ENCODE results near the gene GCH1.

Gene GCH1

GRCh38 chr14:54837508-54838149 is 65.0 kb downstream of the GCH1 start:
- Histone ChIP-seq H3K36me3 (ENCODE audit: low read depth) (no peaks in the 10 kb centered on the region), H3K27ac (ENCODE audit: poor library complexity, severe bottlenecking) (no peak overlapping the region), H3K9me3 (ENCODE audit: severe bottlenecking) (no peaks in the 10 kb centered on the region), H3K4me3 (ENCODE audit: severe bottlenecking) (no peak overlapping the region), H3K4me1 (ENCODE audit: insufficient read depth, poor library complexity, severe bottlenecking) (no peaks in the 10 kb centered on the region), H3K27me3 (ENCODE audit: insufficient read depth, poor library complexity, severe bottlenecking) (no peaks in the 10 kb centered on the region)
- TF ChIP-seq, protein P1, sequence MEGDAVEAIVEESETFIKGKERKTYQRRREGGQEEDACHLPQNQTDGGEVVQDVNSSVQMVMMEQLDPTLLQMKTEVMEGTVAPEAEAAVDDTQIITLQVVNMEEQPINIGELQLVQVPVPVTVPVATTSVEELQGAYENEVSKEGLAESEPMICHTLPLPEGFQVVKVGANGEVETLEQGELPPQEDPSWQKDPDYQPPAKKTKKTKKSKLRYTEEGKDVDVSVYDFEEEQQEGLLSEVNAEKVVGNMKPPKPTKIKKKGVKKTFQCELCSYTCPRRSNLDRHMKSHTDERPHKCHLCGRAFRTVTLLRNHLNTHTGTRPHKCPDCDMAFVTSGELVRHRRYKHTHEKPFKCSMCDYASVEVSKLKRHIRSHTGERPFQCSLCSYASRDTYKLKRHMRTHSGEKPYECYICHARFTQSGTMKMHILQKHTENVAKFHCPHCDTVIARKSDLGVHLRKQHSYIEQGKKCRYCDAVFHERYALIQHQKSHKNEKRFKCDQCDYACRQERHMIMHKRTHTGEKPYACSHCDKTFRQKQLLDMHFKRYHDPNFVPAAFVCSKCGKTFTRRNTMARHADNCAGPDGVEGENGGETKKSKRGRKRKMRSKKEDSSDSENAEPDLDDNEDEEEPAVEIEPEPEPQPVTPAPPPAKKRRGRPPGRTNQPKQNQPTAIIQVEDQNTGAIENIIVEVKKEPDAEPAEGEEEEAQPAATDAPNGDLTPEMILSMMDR (IDR thresholded peaks at IDR 0.05; ENCODE audit: poor library complexity, severe bottlenecking), result no peak
- ATAC-seq (ENCODE audit: low read depth), result no peak
- DNase-seq (ENCODE audit: low spot score), result no peak

DNA sequence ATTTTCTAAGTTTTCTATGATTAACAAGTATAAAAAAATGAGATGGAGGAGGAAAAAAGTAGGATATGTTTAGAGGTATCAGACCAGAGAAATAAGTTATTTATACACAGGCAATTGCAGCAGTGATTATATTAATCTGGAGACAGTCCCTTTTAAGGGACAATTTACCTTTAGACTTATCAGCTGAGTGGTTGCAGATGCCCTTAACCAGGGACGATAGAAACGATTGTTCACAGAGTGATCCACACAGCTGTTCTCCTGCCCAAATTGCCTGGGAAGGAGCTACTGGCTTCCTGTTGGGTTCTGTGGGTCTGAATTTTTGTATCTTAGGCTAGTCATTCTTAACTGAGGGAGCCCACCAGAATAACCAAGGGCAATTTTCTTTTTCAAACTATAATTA is 66.4 kb downstream of the GCH1 start:
- no peaks in the 10 kb centered on the region for H3K36me3 ChIP-seq (ENCODE audit: low read depth)
- TF ChIP-seq, protein P1 (IDR thresholded peaks at IDR 0.05; ENCODE audit: poor library complexity, severe bottlenecking), result no peak
- DNase-seq (ENCODE audit: low spot score) (no peak), ATAC-seq (ENCODE audit: low read depth) (no peak)
- no peak overlapping the region for H3K27ac ChIP-seq (ENCODE audit: poor library complexity, severe bottlenecking)
- no peaks in the 10 kb centered on the region for H3K4me1 ChIP-seq (ENCODE audit: insufficient read depth, poor library complexity, severe bottlenecking)
- no peaks in the 10 kb centered on the region for H3K27me3 ChIP-seq (ENCODE audit: insufficient read depth, poor library complexity, severe bottlenecking)
- no peak overlapping the region for H3K4me3 ChIP-seq (ENCODE audit: severe bottlenecking)
- H3K9me3 ChIP-seq (ENCODE audit: severe bottlenecking), result no peaks in the 10 kb centered on the region

DNA sequence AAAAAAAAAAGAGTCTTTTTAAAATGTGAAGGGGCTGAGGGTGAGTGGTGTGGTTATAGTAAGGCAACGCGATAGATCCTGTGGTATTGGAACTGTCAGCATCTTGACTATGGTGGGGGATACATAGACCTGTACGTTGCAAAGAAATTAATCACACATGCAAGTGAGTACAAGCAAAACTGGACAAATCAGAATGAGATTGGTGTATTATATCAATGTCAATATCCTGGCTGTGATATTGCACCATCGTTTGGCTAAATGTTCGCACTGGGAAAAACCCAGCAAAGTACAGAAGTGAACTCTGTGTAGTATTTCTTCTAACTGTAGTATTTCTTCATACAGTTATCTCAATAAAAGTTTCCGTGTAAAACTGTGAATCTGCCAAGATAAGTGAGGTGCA is 67.9 kb downstream of the GCH1 start:
- Histone ChIP-seq H3K27me3 (ENCODE audit: insufficient read depth, poor library complexity, severe bottlenecking) (no peaks in the 10 kb centered on the region), H3K4me1 (ENCODE audit: insufficient read depth, poor library complexity, severe bottlenecking) (no peaks in the 10 kb centered on the region), H3K4me3 (ENCODE audit: severe bottlenecking) (no peak overlapping the region), H3K36me3 (ENCODE audit: low read depth) (no peaks in the 10 kb centered on the region), H3K9me3 (ENCODE audit: severe bottlenecking) (no peaks in the 10 kb centered on the region), H3K27ac (ENCODE audit: poor library complexity, severe bottlenecking) (no peak overlapping the region)
- ATAC-seq (ENCODE audit: low read depth), result no peak
- no peak for DNase-seq (ENCODE audit: low spot score)
- TF ChIP-seq, protein P1 (IDR thresholded peaks at IDR 0.05; ENCODE audit: poor library complexity, severe bottlenecking), result no peak

- ATAC-seq (ENCODE audit: low read depth), result no peak
- TF ChIP-seq, protein P1 (IDR thresholded peaks at IDR 0.05; ENCODE audit: poor library complexity, severe bottlenecking), result no peak
These were observed 68.5 kb downstream of the GCH1 start for GRCh38 chr14:54834081-54834480.

DNA sequence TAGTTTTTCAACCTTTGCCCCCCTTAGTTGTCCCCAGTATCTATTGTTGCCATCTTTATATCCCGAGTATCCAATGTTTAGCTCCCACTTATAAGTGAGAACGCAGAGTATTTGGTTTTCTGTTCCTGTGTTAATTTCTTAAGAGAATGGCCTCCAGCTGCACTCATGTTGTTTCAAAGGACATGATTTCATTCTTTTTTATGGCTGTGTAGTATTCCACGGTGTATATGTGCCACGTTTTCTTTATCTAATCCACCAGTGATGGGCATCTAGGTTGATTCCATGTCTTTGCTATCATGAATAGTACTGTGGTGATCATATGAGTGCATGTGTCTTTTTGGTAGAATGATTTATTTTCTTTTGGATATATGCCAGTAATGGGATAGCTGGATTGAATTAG is 72.0 kb downstream of the GCH1 start:
- Histone ChIP-seq H3K27me3 (ENCODE audit: insufficient read depth, poor library complexity, severe bottlenecking) (no peaks in the 10 kb centered on the region), H3K4me3 (ENCODE audit: severe bottlenecking) (no peak overlapping the region), H3K36me3 (ENCODE audit: low read depth) (no peaks in the 10 kb centered on the region), H3K4me1 (ENCODE audit: insufficient read depth, poor library complexity, severe bottlenecking) (no peaks in the 10 kb centered on the region), H3K27ac (ENCODE audit: poor library complexity, severe bottlenecking) (no peak overlapping the region), H3K9me3 (ENCODE audit: severe bottlenecking) (no peaks in the 10 kb centered on the region)
- no peak for DNase-seq (ENCODE audit: low spot score)
- TF ChIP-seq, protein P1 (IDR thresholded peaks at IDR 0.05; ENCODE audit: poor library complexity, severe bottlenecking), result no peak
- ATAC-seq (ENCODE audit: low read depth), result no peak

More at GRCh38 chr14:54834081-54834480, 68.5 kb downstream of the GCH1 start:
- DNase-seq (ENCODE audit: low spot score), result no peak
- no peaks in the 10 kb centered on the region for H3K27me3 ChIP-seq (ENCODE audit: insufficient read depth, poor library complexity, severe bottlenecking)
- no peaks in the 10 kb centered on the region for H3K9me3 ChIP-seq (ENCODE audit: severe bottlenecking)
- no peaks in the 10 kb centered on the region for H3K36me3 ChIP-seq (ENCODE audit: low read depth)
- H3K27ac ChIP-seq (ENCODE audit: poor library complexity, severe bottlenecking), result no peak overlapping the region
- H3K4me3 ChIP-seq (ENCODE audit: severe bottlenecking), result no peak overlapping the region
- H3K4me1 ChIP-seq (ENCODE audit: insufficient read depth, poor library complexity, severe bottlenecking), result no peaks in the 10 kb centered on the region
